ENCODE data around the gene DMBT1.

The DMBT1 gene

DNA sequence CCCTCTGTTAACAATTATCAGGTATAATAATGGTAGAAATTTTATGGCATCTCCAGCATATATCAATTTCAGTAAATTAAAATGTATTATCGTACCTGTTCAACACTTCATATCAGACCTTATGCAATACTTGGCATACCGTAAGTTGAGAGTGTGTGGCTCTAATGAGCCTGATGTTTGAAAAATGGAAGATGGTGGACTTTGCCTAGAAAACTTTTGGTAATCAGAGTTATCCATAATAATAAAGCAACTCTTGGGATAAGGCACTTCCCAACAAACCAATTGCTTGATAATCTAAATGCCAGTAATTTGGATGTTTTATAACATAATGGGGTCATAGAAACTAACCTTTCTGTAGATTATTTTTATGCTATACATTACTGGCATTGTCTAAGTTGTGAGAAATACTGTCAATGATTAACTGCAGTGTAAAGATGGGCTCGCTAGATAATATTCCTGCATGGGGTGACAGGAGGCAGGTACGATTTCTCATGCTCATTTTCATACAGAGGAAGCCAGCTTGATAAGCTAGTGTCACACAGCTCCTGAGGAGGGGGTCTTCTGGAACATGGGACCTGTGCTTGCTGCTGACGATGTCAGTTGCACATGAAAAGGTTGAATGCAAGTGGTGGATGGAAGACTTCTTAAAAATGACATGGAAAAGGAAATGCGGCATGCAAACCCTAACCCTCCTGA, 27.8 kb upstream of the DMBT1 start:
- Mint-ChIP-seq H3K9me3 (no peaks in the 10 kb centered on the region), H3K4me3 (no peak overlapping the region), H3K27ac (no peak overlapping the region), H3K27me3 (ENCODE audit: low read depth) (peaks cover 4% of the 10 kb centered on the region), H3K36me3 (ENCODE audit: low read depth) (no peaks in the 10 kb centered on the region), H3K4me1 (ENCODE audit: low read depth) (no peaks in the 10 kb centered on the region)

DNA sequence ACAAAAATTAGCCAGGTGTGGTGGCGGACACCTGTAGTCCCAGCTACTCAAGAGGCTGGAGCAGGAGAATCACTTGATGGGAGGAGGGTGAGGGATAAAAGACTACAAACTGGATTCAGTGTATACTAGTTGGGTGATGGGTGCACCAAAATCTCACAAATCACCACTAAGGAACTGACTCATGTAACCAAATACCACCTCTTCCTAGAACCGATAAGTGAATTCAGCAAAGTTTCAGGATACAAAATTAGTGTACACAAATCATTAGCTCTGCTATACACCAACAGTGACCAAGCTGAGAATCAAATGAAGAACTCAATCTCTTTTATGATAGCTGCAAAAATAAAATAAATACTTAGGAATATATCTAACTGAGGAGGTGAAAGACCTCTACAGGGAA, 23.0 kb upstream of the DMBT1 start:
- H3K27me3 Mint-ChIP-seq (ENCODE audit: low read depth) = peaks cover 4% of the 10 kb centered on the region
- H3K9me3 Mint-ChIP-seq = no peaks in the 10 kb centered on the region
- H3K4me3 Mint-ChIP-seq = no peak overlapping the region
- no peaks in the 10 kb centered on the region for H3K36me3 Mint-ChIP-seq (ENCODE audit: low read depth)
- H3K27ac Mint-ChIP-seq = no peak overlapping the region
- no peaks in the 10 kb centered on the region for H3K4me1 Mint-ChIP-seq (ENCODE audit: low read depth)

DNA sequence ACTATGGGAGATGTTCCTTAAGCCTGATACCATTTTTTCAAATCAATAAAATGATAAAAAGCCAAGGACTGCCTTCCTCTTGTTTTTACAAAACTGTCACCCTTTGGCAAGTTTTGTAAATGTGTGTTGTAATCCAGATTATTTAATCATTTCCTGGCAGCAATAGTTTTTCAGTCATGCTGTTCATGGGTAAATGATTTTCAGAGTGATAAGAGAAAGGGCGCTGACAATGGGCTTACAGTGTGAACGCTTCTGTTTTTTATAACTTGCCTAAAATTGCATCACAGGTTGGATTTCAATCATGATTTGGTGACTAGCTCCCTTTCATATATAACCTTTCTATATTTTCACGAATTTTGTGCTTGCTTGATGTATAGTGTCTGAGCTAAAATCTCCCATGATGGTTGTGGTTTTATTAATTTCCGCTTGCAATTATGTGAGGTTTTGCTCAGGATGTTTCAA, 19.0 kb upstream of the DMBT1 start:
- H3K36me3 Mint-ChIP-seq (ENCODE audit: low read depth) = no peaks in the 10 kb centered on the region
- H3K4me3 Mint-ChIP-seq = no peak overlapping the region
- H3K27ac Mint-ChIP-seq = no peak overlapping the region
- no peaks in the 10 kb centered on the region for H3K9me3 Mint-ChIP-seq
- peaks cover 4% of the 10 kb centered on the region for H3K27me3 Mint-ChIP-seq (ENCODE audit: low read depth)
- no peaks in the 10 kb centered on the region for H3K4me1 Mint-ChIP-seq (ENCODE audit: low read depth)

DNA sequence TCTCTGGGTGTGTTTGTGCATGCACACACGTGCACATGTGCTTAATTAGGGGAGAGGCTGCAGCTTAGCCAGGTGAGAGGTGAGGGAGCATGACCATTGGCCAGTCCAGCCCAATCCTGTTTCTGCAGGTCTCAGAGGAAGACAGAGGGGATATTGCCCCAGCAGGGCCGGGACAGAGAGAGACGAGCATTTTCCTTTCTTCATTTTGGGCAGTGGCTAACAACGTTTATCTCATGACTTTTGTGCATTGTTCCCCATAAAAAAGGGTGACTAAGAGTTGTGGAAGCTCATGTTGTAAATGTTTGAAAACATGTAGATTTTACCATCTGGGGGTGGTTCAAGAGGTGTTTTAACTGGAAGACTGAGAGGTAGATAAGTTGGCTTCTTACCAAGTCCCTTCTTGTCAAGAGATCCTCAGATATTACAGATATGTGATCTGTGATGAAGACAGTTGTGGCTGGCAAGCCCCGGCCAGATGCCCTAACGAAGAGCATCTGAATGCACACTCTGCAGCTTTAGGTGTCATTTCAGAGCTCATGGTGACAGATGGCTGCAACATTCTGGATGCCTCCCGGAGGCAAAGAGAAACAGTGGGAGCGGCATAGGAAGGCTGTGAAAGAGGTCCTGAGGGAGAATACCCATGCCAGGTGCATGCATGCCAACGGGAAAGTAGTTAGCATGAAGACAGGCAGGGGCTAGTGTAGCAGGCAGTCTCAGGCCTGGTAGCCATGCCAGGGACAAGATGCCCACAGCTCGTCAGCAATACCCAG, 16.7 kb upstream of the DMBT1 start:
- H3K36me3 Mint-ChIP-seq (ENCODE audit: low read depth) = no peaks in the 10 kb centered on the region
- no peak overlapping the region for H3K27ac Mint-ChIP-seq
- peaks cover 4% of the 10 kb centered on the region for H3K27me3 Mint-ChIP-seq (ENCODE audit: low read depth)
- H3K9me3 Mint-ChIP-seq = no peaks in the 10 kb centered on the region
- H3K4me1 Mint-ChIP-seq (ENCODE audit: low read depth) = no peaks in the 10 kb centered on the region
- no peak overlapping the region for H3K4me3 Mint-ChIP-seq

DNA sequence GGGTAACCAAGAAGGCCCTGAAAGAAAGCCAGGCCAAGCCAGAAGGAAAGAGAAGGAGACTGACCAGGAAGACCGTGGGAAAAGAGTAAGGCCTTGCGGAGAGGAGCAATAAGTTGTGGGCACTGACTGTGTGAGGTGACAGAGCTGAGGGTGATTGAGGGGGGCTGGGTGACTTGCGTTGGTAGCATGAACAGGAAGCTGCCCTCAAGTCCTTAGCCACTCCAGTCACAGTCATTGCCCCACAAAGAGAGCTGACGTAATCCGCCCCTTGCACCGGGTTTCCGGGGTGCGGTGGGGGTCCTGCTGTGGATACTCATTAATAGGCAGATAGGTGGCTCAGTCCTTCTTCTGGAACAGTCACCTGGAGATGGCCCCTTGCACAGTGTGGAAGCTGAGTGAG, 16.1 kb upstream of the DMBT1 start:
- Mint-ChIP-seq H3K27me3 (ENCODE audit: low read depth) (peaks cover 4% of the 10 kb centered on the region), H3K4me3 (no peak overlapping the region), H3K36me3 (ENCODE audit: low read depth) (no peaks in the 10 kb centered on the region), H3K4me1 (ENCODE audit: low read depth) (no peaks in the 10 kb centered on the region), H3K27ac (no peak overlapping the region), H3K9me3 (no peaks in the 10 kb centered on the region)

DNA sequence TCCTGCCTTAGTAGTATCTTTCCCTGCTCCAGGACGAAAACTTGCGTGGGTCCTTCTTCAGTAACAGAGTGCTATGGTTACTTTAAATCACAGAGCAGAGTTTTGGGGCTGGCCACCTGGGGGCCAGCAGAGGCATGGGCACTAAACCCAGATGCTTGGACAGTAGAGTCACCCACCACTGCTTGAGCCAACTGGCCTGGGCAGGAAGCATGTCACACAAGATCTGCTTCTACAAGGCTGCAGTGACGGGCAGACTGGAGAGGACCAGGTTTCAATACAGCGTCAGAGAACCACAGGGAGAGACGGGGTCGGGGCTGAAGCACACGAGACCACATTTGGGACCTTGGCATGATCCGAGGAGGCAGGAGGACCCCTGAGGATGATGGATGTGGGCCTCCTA, 14.3 kb upstream of the DMBT1 start:
- H3K27me3 Mint-ChIP-seq (ENCODE audit: low read depth) = peaks cover 4% of the 10 kb centered on the region
- H3K4me1 Mint-ChIP-seq (ENCODE audit: low read depth) = no peaks in the 10 kb centered on the region
- no peak overlapping the region for H3K27ac Mint-ChIP-seq
- no peaks in the 10 kb centered on the region for H3K36me3 Mint-ChIP-seq (ENCODE audit: low read depth)
- no peaks in the 10 kb centered on the region for H3K9me3 Mint-ChIP-seq
- no peak overlapping the region for H3K4me3 Mint-ChIP-seq

DNA sequence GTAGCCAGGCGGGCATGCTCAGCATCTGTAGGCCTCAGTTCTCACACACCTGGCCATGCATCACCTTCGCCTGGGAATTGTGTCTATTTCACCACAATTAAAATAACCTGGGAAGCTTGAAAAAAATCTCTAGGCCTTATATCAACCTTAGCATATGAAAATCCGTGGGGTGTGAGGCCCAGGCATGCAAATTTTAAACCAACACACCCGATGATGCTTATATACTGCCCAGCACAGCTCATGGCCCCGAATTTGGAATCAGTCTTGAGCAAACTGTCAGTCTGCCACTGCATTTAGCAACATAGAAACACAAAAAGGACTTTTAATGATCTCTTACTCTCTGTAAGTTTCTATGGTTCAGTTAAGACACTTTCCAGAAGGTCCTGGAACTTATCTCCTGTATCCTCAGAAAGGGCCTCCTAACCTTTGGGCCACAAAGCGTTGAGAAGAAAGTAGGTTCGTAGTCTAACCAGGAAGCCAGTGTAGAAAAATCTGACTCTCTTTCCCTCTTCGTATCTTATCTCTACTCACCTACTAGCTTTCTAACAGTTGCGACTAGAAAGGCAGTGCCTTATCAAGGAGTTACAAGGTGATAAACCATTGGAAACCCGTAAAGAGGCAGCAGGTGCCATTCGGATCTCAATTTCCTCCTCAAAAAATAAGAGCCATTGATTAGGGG, 12.0 kb upstream of the DMBT1 start:
- H3K27ac Mint-ChIP-seq = no peak overlapping the region
- no peaks in the 10 kb centered on the region for H3K9me3 Mint-ChIP-seq

DNA sequence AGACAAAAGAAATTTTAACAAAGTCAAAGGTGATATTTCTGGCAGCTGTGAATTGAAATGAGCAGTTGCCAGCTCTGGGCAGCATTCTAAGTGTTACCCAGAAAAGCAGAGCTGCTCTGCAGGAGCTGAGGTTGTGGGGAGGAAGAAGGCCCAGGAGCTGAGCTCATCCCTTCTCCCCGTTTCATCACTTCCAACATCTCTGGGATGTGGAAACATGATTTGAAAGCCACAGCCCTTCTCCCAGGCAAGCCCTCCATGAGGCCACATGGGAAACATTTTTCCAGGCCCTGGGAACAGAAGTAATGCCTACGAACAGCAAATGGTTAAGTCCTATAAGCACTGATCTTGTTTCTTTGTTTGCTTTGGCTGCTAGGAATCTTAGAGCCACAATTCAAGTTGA, 10.9 kb upstream of the DMBT1 start:
- Mint-ChIP-seq H3K9me3 (no peaks in the 10 kb centered on the region), H3K4me3 (no peak overlapping the region), H3K27ac (no peak overlapping the region), H3K4me1 (ENCODE audit: low read depth) (peaks cover 2% of the 10 kb centered on the region), H3K36me3 (ENCODE audit: low read depth) (no peaks in the 10 kb centered on the region), H3K27me3 (ENCODE audit: low read depth) (no peaks in the 10 kb centered on the region)

More for the DNA sequence above, 12.0 kb upstream of the DMBT1 start:
- Mint-ChIP-seq H3K4me3 (no peak overlapping the region), H3K36me3 (ENCODE audit: low read depth) (no peaks in the 10 kb centered on the region), H3K27me3 (ENCODE audit: low read depth) (no peaks in the 10 kb centered on the region), H3K4me1 (ENCODE audit: low read depth) (peaks cover 2% of the 10 kb centered on the region)

DNA sequence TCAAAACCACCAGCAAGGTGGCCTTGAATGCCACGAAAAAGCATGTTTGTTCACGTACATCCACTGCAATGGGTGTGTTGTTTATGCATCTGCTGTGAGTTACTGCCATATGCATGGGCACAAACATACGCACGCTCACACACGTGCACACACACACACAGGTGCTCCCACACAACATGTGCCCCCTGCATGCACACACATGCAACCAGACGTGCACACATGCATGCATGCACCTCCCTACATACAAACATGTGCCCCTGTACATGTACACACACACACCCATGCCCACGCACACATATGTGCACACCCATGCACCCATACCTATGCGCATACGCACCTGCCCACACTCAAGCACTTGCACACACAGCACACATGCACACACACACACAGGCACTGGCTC, 10.1 kb upstream of the DMBT1 start:
- Mint-ChIP-seq H3K4me3 (no peak overlapping the region), H3K27ac (no peak overlapping the region), H3K36me3 (ENCODE audit: low read depth) (no peaks in the 10 kb centered on the region), H3K9me3 (no peaks in the 10 kb centered on the region), H3K4me1 (ENCODE audit: low read depth) (peaks cover 2% of the 10 kb centered on the region), H3K27me3 (ENCODE audit: low read depth) (no peaks in the 10 kb centered on the region)

DNA sequence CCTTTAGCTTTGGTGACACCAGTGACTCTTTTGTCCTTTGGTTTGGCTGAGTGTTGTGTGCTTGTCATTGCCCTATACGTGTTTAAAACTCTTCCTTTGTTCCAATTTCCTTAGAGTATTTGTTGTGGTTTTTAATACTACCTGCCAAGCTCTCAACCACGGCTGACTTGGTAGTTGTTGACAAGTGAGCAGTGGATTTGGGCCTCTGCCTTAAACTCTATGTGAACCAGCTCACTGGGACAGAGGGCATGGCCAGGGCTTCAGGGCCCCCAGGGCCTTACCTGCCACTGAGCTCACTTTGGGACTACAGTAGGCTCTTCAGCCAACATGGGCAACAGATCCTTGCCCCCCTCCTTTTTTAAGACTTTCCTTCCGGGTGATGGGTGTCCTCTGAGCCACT, 9.6 kb upstream of the DMBT1 start:
- H3K4me1 Mint-ChIP-seq (ENCODE audit: low read depth) = peaks cover 2% of the 10 kb centered on the region
- H3K36me3 Mint-ChIP-seq (ENCODE audit: low read depth) = no peaks in the 10 kb centered on the region
- no peak overlapping the region for H3K4me3 Mint-ChIP-seq
- no peaks in the 10 kb centered on the region for H3K27me3 Mint-ChIP-seq (ENCODE audit: low read depth)
- H3K9me3 Mint-ChIP-seq = no peaks in the 10 kb centered on the region
- H3K27ac Mint-ChIP-seq = no peak overlapping the region

DNA sequence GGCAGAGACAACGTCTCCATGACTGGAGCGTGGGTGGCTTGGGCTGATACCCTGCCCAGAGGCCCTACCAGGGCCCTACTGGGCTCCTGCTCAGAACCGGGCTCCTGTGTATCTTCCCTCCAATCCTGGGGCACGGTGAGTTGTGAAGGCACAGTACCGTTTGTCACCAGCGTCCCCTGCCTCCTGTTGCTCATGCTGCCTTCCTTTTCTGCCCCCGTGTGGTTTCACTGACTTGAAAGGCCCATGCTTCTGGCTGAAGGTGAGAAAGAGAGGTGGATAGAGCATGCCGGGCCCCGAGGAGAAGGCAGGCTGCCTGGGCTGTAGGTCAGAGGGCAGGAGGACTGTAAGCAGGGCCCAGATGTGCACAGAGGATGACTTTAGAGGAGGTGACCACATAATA, 9.1 kb upstream of the DMBT1 start:
- no peak overlapping the region for H3K4me3 Mint-ChIP-seq
- H3K27me3 Mint-ChIP-seq (ENCODE audit: low read depth) = no peaks in the 10 kb centered on the region
- H3K27ac Mint-ChIP-seq = no peak overlapping the region
- no peaks in the 10 kb centered on the region for H3K36me3 Mint-ChIP-seq (ENCODE audit: low read depth)
- H3K4me1 Mint-ChIP-seq (ENCODE audit: low read depth) = peaks cover 2% of the 10 kb centered on the region
- no peaks in the 10 kb centered on the region for H3K9me3 Mint-ChIP-seq

DNA sequence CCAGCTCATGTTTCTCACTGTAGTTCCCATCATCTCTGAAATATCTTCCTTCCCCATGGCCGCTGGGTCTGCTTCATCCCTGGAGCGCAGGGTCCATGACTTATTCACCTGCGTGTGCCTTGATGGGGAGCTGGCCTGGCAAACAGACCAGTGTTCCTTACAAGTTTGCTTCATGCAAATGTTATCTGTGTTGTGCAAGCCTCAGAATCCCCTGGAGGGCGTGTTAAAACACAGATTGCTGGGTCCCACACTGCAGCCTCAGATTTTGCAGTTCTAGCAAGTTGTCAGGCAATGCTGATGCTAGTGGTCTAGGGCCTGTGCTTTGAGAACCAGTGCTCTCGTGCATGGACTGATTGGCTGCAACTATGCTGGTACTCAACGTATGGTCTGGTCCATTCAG, 7.2 kb upstream of the DMBT1 start:
- Mint-ChIP-seq H3K36me3 (ENCODE audit: low read depth) (no peaks in the 10 kb centered on the region), H3K27me3 (ENCODE audit: low read depth) (no peaks in the 10 kb centered on the region), H3K27ac (no peak overlapping the region), H3K4me1 (ENCODE audit: low read depth) (peaks cover 2% of the 10 kb centered on the region), H3K4me3 (no peak overlapping the region), H3K9me3 (no peaks in the 10 kb centered on the region)

DNA sequence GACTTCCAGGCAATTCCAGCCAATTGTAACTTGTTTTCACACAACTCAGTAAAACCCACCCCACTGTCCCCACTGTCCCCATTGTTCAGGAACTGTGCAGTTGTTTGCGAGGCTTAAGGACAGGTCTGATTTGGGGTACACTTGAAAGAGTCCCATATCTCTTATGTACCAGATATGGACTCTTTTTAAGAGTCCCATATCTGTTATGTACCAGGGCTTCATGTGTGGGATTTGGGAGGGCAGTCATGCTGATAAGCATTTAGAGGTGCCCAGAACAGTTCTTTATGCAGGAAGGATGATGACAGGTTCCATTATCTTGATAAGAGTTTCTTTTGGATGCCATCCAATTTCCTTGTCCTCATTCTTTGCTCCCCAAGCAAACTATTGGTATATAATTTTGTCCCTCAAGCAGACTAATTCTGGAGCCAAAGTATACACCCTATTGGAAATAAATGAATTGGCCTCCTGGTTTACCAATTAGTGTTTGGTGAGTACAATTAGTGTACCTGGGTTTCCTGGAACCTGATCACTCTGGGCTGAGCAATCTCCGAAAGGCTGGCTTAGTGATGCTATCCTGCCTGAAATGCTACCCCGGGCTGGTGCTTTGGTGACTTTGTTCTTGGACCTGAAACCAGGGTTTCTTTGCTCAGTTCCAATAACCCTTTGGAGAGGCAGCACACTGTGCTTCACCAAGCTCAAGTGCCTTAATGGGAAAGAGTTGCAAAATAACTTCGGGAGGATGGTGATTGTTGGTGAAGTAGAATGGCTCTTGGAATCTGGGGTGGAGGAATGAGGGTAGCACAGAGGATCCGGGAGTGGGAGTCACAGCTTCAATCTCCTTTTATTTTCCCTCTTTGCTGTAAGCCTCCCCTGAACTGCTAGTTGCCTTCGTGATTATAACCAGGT, 6.2 kb upstream of the DMBT1 start:
- Mint-ChIP-seq H3K4me3 (no peak overlapping the region), H3K4me1 (ENCODE audit: low read depth) (peaks cover 9% of the 10 kb centered on the region), H3K36me3 (ENCODE audit: low read depth) (no peaks in the 10 kb centered on the region), H3K27ac (no peak overlapping the region), H3K27me3 (ENCODE audit: low read depth) (no peaks in the 10 kb centered on the region), H3K9me3 (no peaks in the 10 kb centered on the region)

DNA sequence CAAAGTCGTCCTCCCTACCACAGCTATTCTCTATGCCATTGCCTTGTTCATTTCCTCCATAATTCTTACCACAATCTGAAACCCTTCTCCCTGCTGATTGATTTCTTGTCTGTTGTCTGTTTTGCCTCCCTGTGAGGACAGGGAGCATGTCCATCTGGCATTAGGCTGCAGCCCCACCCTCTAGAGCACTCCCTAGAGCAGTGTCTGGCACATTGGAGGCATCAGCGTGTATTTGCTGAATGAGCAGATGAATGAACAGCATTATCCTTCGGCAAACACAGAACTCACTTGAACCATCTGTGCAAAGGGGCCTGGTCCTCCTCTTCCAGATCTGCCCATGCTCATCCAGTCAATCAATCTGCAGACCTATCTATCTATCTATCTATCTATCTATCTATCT, 5.1 kb upstream of the DMBT1 start:
- H3K36me3 Mint-ChIP-seq (ENCODE audit: low read depth) = no peaks in the 10 kb centered on the region
- H3K4me1 Mint-ChIP-seq (ENCODE audit: low read depth) = peaks cover 9% of the 10 kb centered on the region
- no peak overlapping the region for H3K27ac Mint-ChIP-seq
- H3K27me3 Mint-ChIP-seq (ENCODE audit: low read depth) = no peaks in the 10 kb centered on the region
- no peaks in the 10 kb centered on the region for H3K9me3 Mint-ChIP-seq
- no peak overlapping the region for H3K4me3 Mint-ChIP-seq
